ENCODE data around the gene TSHZ3.
A peak's percentile ranks its signal among the peaks of the same experiment; 100 is the strongest.

TSHZ3 gene

GRCh38 chr19:31352782-31353651, 3.8 kb upstream of the TSHZ3 start:
- peaks cover 81% of the 10 kb centered on the region for H3K27me3 ChIP-seq (ENCODE audit: control insufficient read depth, insufficient read depth, low read length)
- H3K4me1 ChIP-seq (ENCODE audit: control insufficient read depth, insufficient read depth, low read length), result no peaks in the 10 kb centered on the region
- H3K9ac ChIP-seq (ENCODE audit: low read length), result no peak overlapping the region
- no peak overlapping the region for H3K4me3 ChIP-seq (ENCODE audit: low read length)
- no peaks in the 10 kb centered on the region for H3K9me3 ChIP-seq (ENCODE audit: control insufficient read depth, low read length)
- H3K36me3 ChIP-seq (ENCODE audit: control insufficient read depth, insufficient read depth, low read length), result no peaks in the 10 kb centered on the region

GRCh38 chr19:31352296-31352781, 3.1 kb upstream of the TSHZ3 start:
- H3K9ac ChIP-seq (ENCODE audit: low read length), result no peak overlapping the region
- H3K36me3 ChIP-seq (ENCODE audit: control insufficient read depth, insufficient read depth, low read length), result no peaks in the 10 kb centered on the region
- no peak overlapping the region for H3K4me3 ChIP-seq (ENCODE audit: low read length)
- H3K27me3 ChIP-seq (ENCODE audit: control insufficient read depth, insufficient read depth, low read length), result peaks cover 79% of the 10 kb centered on the region
- H3K4me1 ChIP-seq (ENCODE audit: control insufficient read depth, insufficient read depth, low read length), result no peaks in the 10 kb centered on the region
- H3K9me3 ChIP-seq (ENCODE audit: control insufficient read depth, low read length), result no peaks in the 10 kb centered on the region

GRCh38 chr19:31351855-31352195, 2.6 kb upstream of the TSHZ3 start:
- peaks cover 75% of the 10 kb centered on the region for H3K27me3 ChIP-seq (ENCODE audit: control insufficient read depth, insufficient read depth, low read length)

GRCh38 chr19:31351056-31351854, 2.0 kb upstream of the TSHZ3 start:
- Histone ChIP-seq H3K27me3 (ENCODE audit: control insufficient read depth, insufficient read depth, low read length) (peaks cover 69% of the 10 kb centered on the region), H3K9ac (ENCODE audit: low read length) (peak overlapping the region; percentile 4), H3K4me3 (ENCODE audit: low read length) (no peak overlapping the region), H3K9me3 (ENCODE audit: control insufficient read depth, low read length) (no peaks in the 10 kb centered on the region), H3K36me3 (ENCODE audit: control insufficient read depth, insufficient read depth, low read length) (no peaks in the 10 kb centered on the region), H3K4me1 (ENCODE audit: control insufficient read depth, insufficient read depth, low read length) (no peaks in the 10 kb centered on the region)

More at GRCh38 chr19:31351855-31352195, 2.6 kb upstream of the TSHZ3 start:
- Histone ChIP-seq H3K9me3 (ENCODE audit: control insufficient read depth, low read length) (no peaks in the 10 kb centered on the region), H3K4me3 (ENCODE audit: low read length) (no peak overlapping the region), H3K9ac (ENCODE audit: low read length) (no peak overlapping the region), H3K4me1 (ENCODE audit: control insufficient read depth, insufficient read depth, low read length) (no peaks in the 10 kb centered on the region), H3K36me3 (ENCODE audit: control insufficient read depth, insufficient read depth, low read length) (no peaks in the 10 kb centered on the region)

GRCh38 chr19:31350693-31351055, 1.4 kb upstream of the TSHZ3 start:
- no peaks in the 10 kb centered on the region for H3K4me1 ChIP-seq (ENCODE audit: control insufficient read depth, insufficient read depth, low read length)
- no peak overlapping the region for H3K4me3 ChIP-seq (ENCODE audit: low read length)
- H3K9ac ChIP-seq (ENCODE audit: low read length), result no peak overlapping the region
- no peaks in the 10 kb centered on the region for H3K36me3 ChIP-seq (ENCODE audit: control insufficient read depth, insufficient read depth, low read length)
- H3K9me3 ChIP-seq (ENCODE audit: control insufficient read depth, low read length), result no peaks in the 10 kb centered on the region
- peaks cover 64% of the 10 kb centered on the region for H3K27me3 ChIP-seq (ENCODE audit: control insufficient read depth, insufficient read depth, low read length)

GRCh38 chr19:31350033-31350692, 927 bp upstream of the TSHZ3 start:
- no peaks in the 10 kb centered on the region for H3K36me3 ChIP-seq (ENCODE audit: control insufficient read depth, insufficient read depth, low read length)
- peak overlapping the region; percentile 50 for H3K9ac ChIP-seq (ENCODE audit: low read length)
- H3K27me3 ChIP-seq (ENCODE audit: control insufficient read depth, insufficient read depth, low read length), result peaks cover 58% of the 10 kb centered on the region
- H3K4me3 ChIP-seq (ENCODE audit: low read length), result no peak overlapping the region
- H3K4me1 ChIP-seq (ENCODE audit: control insufficient read depth, insufficient read depth, low read length), result no peaks in the 10 kb centered on the region
- no peaks in the 10 kb centered on the region for H3K9me3 ChIP-seq (ENCODE audit: control insufficient read depth, low read length)

- no peak overlapping the region for H3K4me3 ChIP-seq (ENCODE audit: low read length)
These were observed 616 bp downstream of the TSHZ3 start for GRCh38 chr19:31348481-31349159.

GRCh38 chr19:31347828-31348392, 1.3 kb downstream of the TSHZ3 start:
- H3K9me3 ChIP-seq (ENCODE audit: control insufficient read depth, low read length), result no peaks in the 10 kb centered on the region
- no peaks in the 10 kb centered on the region for H3K36me3 ChIP-seq (ENCODE audit: control insufficient read depth, insufficient read depth, low read length)
- H3K4me1 ChIP-seq (ENCODE audit: control insufficient read depth, insufficient read depth, low read length), result no peaks in the 10 kb centered on the region
- peaks cover 36% of the 10 kb centered on the region for H3K27me3 ChIP-seq (ENCODE audit: control insufficient read depth, insufficient read depth, low read length)
- H3K9ac ChIP-seq (ENCODE audit: low read length), result no peak overlapping the region
- no peak overlapping the region for H3K4me3 ChIP-seq (ENCODE audit: low read length)

More at GRCh38 chr19:31348481-31349159, 616 bp downstream of the TSHZ3 start:
- no peaks in the 10 kb centered on the region for H3K36me3 ChIP-seq (ENCODE audit: control insufficient read depth, insufficient read depth, low read length)
- no peaks in the 10 kb centered on the region for H3K9me3 ChIP-seq (ENCODE audit: control insufficient read depth, low read length)
- H3K27me3 ChIP-seq (ENCODE audit: control insufficient read depth, insufficient read depth, low read length), result peaks cover 43% of the 10 kb centered on the region
- H3K9ac ChIP-seq (ENCODE audit: low read length), result no peak overlapping the region
- no peaks in the 10 kb centered on the region for H3K4me1 ChIP-seq (ENCODE audit: control insufficient read depth, insufficient read depth, low read length)

GRCh38 chr19:31347354-31347753, 1.9 kb downstream of the TSHZ3 start:
- H3K9me3 ChIP-seq (ENCODE audit: control insufficient read depth, low read length), result no peaks in the 10 kb centered on the region
- H3K9ac ChIP-seq (ENCODE audit: low read length), result no peak overlapping the region
- no peak overlapping the region for H3K4me3 ChIP-seq (ENCODE audit: low read length)
- H3K36me3 ChIP-seq (ENCODE audit: control insufficient read depth, insufficient read depth, low read length), result no peaks in the 10 kb centered on the region
- no peaks in the 10 kb centered on the region for H3K4me1 ChIP-seq (ENCODE audit: control insufficient read depth, insufficient read depth, low read length)
- peaks cover 30% of the 10 kb centered on the region for H3K27me3 ChIP-seq (ENCODE audit: control insufficient read depth, insufficient read depth, low read length)

- Histone ChIP-seq H3K27me3 (ENCODE audit: control insufficient read depth, insufficient read depth, low read length) (peaks cover 21% of the 10 kb centered on the region), H3K4me3 (ENCODE audit: low read length) (no peak overlapping the region), H3K9me3 (ENCODE audit: control insufficient read depth, low read length) (no peaks in the 10 kb centered on the region), H3K4me1 (ENCODE audit: control insufficient read depth, insufficient read depth, low read length) (no peaks in the 10 kb centered on the region), H3K36me3 (ENCODE audit: control insufficient read depth, insufficient read depth, low read length) (no peaks in the 10 kb centered on the region), H3K9ac (ENCODE audit: low read length) (no peak overlapping the region)
These were observed 2.8 kb downstream of the TSHZ3 start for GRCh38 chr19:31346184-31347059.
